ENCODE data around the gene ZBED5.

Gene ZBED5

GRCh38 chr11:10861799-10862198 is 3.9 kb upstream of the ZBED5 start:
- no peak overlapping the region for H3K27ac ChIP-seq
- TF ChIP-seq ZFX (IDR thresholded peaks at IDR 0.05; ENCODE audit: borderline replicate concordance) (no peak), CTCF (IDR thresholded peaks at IDR 0.05) (no peak)

- TF ChIP-seq ZFX (IDR thresholded peaks at IDR 0.05; ENCODE audit: borderline replicate concordance) (no peak), CTCF (IDR thresholded peaks at IDR 0.05) (no peak)
- H3K27ac ChIP-seq: no peak overlapping the region
These were observed 3.2 kb upstream of the ZBED5 start for GRCh38 chr11:10861047-10861446.

GRCh38 chr11:10858439-10859325 is 829 bp upstream of the ZBED5 start:
- no peak for TF ChIP-seq ZFX (IDR thresholded peaks at IDR 0.05; ENCODE audit: borderline replicate concordance)
- 0 out of 2 replicates have a peak, but pooled peaks have one; percentile 8 for TF ChIP-seq CTCF (IDR thresholded peaks at IDR 0.05)
- peak overlapping the region; percentile 97 for H3K27ac ChIP-seq

- peak overlapping the region; percentile 97 for H3K27ac ChIP-seq
These were observed 469 bp downstream of the ZBED5 start for GRCh38 chr11:10857459-10857708.

GRCh38 chr11:10856689-10857458 is 979 bp downstream of the ZBED5 start:
- H3K27ac ChIP-seq: peak overlapping the region; percentile 97
- no peak for TF ChIP-seq ZFX (IDR thresholded peaks at IDR 0.05; ENCODE audit: borderline replicate concordance)
- no peak for TF ChIP-seq CTCF (IDR thresholded peaks at IDR 0.05)

More at GRCh38 chr11:10857459-10857708, 469 bp downstream of the ZBED5 start:
- TF ChIP-seq CTCF (IDR thresholded peaks at IDR 0.05) (peak; percentile 12; the same call in 1 of the 2 replicates), ZFX (IDR thresholded peaks at IDR 0.05; ENCODE audit: borderline replicate concordance) (no peak)

GRCh38 chr11:10855295-10855694 is 2.6 kb downstream of the ZBED5 start:
- H3K27ac ChIP-seq: no peak overlapping the region

More at GRCh38 chr11:10855295-10855694, 2.6 kb downstream of the ZBED5 start:
- no peak for TF ChIP-seq ZFX (IDR thresholded peaks at IDR 0.05; ENCODE audit: borderline replicate concordance)
- TF ChIP-seq CTCF (IDR thresholded peaks at IDR 0.05): no peak

Data from 22Rv1 (cell line).